HG03558 (cell line): ENCODE measurements around the gene TNIK.
"Not testable (repeated sequence)": the region's sequence is repeated elsewhere in the genome, so short reads cannot be mapped to it uniquely, and the experiment has no call there.

ENCODE experiments used
- ATAC-seq: cut with Tn5 transposase; IDR thresholded peaks from one replicate; pipeline ENCODE4 v1.9.1; 2021; ENCODE audit warnings: moderate number of reproducible peaks; ENCODE audit not compliant: unreplicated experiment; ENCODE audit errors: extremely low read depth

Gene TNIK

GRCh38 chr3:171447579-171447891 lies 12.7 kb downstream of the TNIK start:
- ATAC-seq, result not testable (repeated sequence)

- ATAC-seq, result no peak
These were observed 13.2 kb downstream of the TNIK start for GRCh38 chr3:171446801-171447578.

GRCh38 chr3:171446301-171446700 lies 13.9 kb downstream of the TNIK start:
- ATAC-seq, result no peak

- no peak for ATAC-seq
These were observed 14.5 kb downstream of the TNIK start for GRCh38 chr3:171445620-171446204.

GRCh38 chr3:171444001-171444690 lies 16.1 kb downstream of the TNIK start:
- no peak for ATAC-seq

GRCh38 chr3:171443211-171443957 lies 16.8 kb downstream of the TNIK start:
- no peak for ATAC-seq

GRCh38 chr3:171442184-171442583 lies 18.0 kb downstream of the TNIK start:
- ATAC-seq, result no peak

GRCh38 chr3:171441381-171441780 lies 18.8 kb downstream of the TNIK start:
- no peak for ATAC-seq

GRCh38 chr3:171439996-171440395 lies 20.2 kb downstream of the TNIK start:
- ATAC-seq, result no peak

- no peak for ATAC-seq
These were observed 23.0 kb downstream of the TNIK start for GRCh38 chr3:171437115-171437756.

- ATAC-seq, result no peak
These were observed 23.8 kb downstream of the TNIK start for GRCh38 chr3:171436380-171436779.

- no peak for ATAC-seq
These were observed 24.4 kb downstream of the TNIK start for GRCh38 chr3:171435757-171436156.

- no peak for ATAC-seq
These were observed 25.1 kb downstream of the TNIK start for GRCh38 chr3:171435143-171435542.

GRCh38 chr3:171432548-171432947 lies 27.7 kb downstream of the TNIK start:
- ATAC-seq, result no peak

GRCh38 chr3:171431550-171431949 lies 28.7 kb downstream of the TNIK start:
- ATAC-seq, result no peak

GRCh38 chr3:171430530-171430929 lies 29.7 kb downstream of the TNIK start:
- ATAC-seq, result no peak

- no peak for ATAC-seq
These were observed 30.6 kb downstream of the TNIK start for GRCh38 chr3:171429635-171430034.

GRCh38 chr3:171428892-171429291 lies 31.3 kb downstream of the TNIK start:
- no peak for ATAC-seq

- no peak for ATAC-seq
These were observed 31.9 kb downstream of the TNIK start for GRCh38 chr3:171428321-171428787.

GRCh38 chr3:171427771-171428320 lies 32.4 kb downstream of the TNIK start:
- no peak for ATAC-seq
